GM21390 (cell line): Measurements from ENCODE around the gene CREM.
A peak's percentile ranks its signal among the peaks of the same experiment; 100 is the strongest.
"Not testable (repeated sequence)": the region's sequence is repeated elsewhere in the genome, so short reads cannot be mapped to it uniquely, and the experiment has no call there.

Experiments used
- ATAC-seq: cut with Tn5 transposase; IDR thresholded peaks from one replicate; pipeline ENCODE4 v1.9.1; 2021; ENCODE audit not compliant: unreplicated experiment

Gene CREM

DNA sequence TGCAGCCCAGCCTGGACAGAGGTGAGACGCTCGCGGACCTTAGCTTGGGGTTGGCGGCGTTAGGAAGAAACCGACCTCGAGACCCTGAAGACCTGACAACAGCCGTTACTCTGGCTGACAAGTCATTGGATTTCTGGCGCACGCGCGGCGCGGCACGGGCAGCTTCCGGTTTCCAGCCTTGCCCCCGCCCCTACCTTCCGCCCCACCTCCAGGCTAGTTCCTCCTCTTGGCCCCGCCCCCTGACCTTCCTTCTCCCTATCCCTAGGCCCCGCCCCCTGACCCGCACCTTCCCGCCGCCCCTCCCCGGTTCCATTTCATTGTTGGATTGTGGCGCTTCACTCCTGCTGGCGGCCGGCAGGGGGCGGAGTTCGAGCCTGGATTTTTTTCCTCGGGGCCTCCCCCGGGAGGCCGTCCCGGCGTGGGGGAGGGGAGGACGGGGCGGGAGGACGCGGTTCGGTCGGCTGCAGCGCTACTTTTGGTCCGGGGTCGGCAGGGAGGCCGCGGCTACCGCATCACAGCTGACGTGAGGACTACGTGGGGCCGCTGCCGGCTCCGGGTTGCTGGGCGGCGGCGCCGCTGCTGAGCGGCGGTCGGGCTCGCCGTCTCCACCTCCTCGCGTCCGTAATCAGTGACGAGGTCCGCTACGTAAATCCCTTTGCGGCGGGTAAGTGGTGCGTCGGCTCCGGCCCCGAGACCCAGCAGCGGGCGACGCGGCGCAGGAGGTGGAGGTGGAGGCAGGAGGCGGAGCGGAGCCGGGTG, at the start of gene CREM:
Gene CREM, plus strand, starts transcription at position 317 of the 759 bp plus-strand sequence. CDS start 10,990 bp downstream, outside the sequence.
- peak; percentile 74 for ATAC-seq

- no peak for ATAC-seq
Measured at GRCh38 chr10:35079265-35079664, 47.4 kb upstream of the CREM start.

DNA sequence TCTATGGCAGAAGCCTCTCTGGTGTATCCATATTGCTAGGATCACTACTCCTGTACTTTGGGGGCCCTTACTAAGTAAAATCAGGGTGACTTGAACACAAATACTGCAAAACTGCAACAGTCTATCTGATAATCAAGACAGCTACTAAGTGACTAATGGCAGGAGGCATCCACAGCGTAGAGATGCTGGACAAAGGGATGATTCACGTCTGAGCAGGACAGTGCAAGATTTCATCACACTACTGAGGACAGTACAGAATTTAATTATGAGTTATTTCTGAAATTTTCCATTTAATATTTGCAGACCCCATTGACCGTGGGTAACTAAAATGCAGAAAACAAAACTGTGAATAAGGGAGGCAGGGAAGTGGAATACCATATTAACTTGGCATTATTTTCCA, 46.9 kb upstream of the CREM start:
- ATAC-seq: no peak

DNA sequence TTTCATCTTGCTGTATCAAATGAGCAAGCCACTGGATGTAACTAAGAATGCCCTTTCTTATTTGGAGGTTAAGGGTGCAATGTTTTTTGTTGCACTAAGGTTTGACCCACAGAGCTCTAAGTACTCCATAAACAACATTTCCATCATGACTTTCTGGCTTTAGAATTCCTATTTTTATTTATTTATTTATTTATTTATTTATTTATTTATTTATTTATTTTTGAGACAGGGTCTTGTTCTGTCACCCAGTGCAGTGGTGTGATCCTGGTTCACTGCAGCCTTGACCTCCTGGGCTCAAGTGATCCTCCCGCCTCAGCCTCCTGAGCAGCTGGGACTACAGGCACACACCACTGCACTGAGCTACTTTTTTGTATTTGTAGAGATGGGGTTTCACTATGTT, 46.4 kb upstream of the CREM start:
- ATAC-seq: not testable (repeated sequence)

GRCh38 chr10:35083242-35083641, 43.4 kb upstream of the CREM start:
- ATAC-seq: no peak

- peak; percentile 37 for ATAC-seq
Measured at GRCh38 chr10:35089611-35090161, 37.0 kb upstream of the CREM start.

DNA sequence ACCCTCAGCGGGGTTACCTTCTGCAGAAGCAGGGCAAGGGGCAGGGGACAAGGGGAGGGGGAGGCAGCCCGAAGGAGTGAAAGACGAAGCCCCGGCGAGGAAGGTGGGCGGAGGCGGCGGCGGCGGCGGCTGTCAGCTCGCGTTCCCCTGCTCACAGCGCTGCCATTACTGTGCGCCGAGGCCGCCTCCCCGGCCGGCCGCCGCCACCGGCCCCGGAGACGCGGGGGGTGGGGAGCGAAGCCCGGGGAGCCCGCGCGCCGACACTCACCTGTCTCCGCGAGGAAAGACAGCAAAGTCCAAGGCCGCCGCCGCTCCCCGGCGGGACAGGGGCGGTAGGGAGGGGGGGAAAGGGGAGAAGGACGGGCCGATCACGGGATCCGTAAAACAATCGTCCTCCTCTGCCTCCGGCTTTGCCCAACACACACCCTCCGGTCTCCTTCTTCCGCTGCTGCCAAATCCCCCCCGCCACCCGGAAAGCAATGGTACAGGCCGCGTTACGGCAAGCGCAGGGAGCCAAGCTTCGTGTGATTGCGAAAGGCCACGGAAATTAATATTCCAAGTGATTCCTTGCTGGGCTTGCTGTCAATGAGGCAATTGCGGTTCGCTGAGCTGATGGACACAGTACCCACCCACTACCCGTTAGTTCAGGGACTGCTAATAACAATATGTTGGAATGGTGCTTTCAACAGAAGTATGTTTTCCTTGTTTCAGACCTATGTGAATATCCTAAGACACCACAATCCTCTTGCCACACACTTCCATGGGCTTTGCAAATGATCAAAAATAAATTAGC, 36.3 kb upstream of the CREM start, which contains the start of gene CUL2:
Gene CUL2, minus strand, starts transcription at position 180 of the 793 bp plus-strand sequence. CDS start 19,024 bp downstream, outside the sequence.
- ATAC-seq: peak; percentile 90

DNA sequence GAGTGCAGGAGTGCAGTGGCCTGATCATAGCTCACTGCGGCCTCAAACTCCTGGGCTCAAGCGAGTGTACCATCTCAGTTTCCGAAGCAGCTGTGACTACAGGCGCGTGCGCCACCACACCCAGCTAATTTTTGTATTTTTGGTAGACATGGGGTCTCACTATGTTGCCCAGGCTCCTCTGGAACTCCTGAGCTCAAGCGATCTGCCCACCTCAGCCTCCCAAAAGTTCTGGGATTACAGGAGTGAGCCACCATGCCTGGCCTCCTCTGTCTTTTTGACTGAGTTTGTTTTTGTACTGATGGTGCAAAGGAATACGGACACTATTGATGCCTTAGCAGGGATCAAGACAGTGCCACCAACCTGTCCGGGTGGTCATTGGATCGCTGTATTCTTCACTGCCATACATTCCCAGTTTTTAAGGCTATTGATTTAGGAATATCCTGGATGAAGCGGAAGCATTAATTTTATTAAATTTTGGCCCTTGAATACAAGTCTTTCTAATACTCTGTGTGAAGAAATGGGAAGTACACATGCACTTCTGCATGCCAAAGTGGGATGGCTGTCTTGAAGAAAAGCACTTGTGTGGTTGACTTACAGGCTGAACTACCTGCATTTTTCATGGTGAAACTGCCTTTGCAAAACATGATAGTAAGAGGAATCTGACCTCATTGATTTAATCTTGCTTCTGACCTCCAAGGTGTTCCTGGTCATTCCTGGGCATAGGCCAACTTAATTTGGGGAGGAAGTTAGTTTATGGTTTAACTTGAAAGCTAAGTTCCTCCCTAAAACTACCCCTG, 34.5 kb upstream of the CREM start:
- no peak for ATAC-seq

DNA sequence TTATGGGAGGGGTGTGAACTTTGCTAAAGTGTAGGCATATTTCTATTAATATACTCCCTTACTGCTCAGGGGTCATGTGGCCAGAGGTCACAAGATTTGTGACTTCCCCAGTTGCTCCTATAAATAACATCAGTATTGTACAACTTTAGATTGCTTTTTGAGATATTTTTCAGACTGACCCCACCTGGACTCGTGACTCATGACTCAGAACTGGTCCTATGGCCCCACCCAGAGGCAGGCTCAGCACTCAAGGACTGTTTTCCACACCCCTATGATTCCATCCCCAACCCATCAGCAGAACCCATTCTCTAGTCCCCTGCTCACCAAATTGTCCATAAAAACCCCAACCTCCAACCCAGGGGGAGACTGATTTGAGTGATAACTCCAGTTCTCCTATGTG, 33.8 kb upstream of the CREM start:
- ATAC-seq: no peak

GRCh38 chr10:35096312-35096711, 30.3 kb upstream of the CREM start:
- no peak for ATAC-seq

- ATAC-seq: no peak
Measured at GRCh38 chr10:35097510-35097909, 29.1 kb upstream of the CREM start.

- ATAC-seq: no peak
Measured at GRCh38 chr10:35103882-35104281, 22.8 kb upstream of the CREM start.

GRCh38 chr10:35112571-35112970, 14.1 kb upstream of the CREM start:
- no peak for ATAC-seq

DNA sequence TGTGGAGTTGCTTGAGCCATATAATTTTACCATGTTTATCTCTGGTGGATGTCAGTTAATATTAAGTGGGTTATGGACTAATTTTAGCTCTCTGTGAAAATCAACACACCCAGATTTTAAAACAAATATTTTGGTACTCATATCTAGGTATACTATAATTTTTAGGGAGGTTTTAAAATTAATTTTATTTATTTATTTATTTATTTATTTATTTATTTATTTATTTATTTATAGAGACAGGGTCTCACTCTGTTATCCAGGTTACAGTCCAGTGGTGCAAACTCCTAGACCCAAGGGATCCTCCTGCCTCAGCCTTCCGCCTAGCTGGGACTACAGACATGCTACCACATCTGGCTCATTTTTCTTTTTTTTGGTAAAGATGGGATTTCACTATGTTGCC, 7.3 kb upstream of the CREM start:
- no peak for ATAC-seq

GRCh38 chr10:35124540-35124939, 2.1 kb upstream of the CREM start:
- no peak for ATAC-seq

DNA sequence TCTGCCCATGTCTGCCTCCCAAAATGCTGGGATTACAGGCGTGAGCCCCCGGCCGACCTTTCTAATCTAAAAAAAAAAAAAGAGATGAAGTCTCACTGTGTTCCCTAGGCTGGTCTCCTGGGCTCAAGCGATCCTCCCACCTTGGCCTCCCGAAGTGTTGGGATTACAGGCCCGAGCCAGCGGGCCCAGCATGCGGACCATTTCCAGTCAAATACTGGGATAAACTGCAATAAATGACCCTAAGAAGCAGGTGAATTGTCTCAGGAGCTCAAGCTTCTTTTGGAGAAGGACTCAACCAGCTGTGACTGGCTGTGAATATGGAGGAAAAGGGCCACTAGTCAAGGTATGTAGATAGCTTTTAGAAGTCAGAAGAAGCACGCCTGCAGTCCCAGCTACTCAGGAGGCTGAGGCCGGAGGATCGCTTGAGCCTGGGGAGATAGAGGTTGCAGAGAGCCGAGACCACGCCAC, 550 bp upstream of the CREM start:
- ATAC-seq: no peak

GRCh38 chr10:35127289-35127891, 744 bp downstream of the CREM start:
- peak; percentile 11 for ATAC-seq

GRCh38 chr10:35129185-35129674, 2.6 kb downstream of the CREM start:
- ATAC-seq: no peak

GRCh38 chr10:35130663-35131062, 4.0 kb downstream of the CREM start:
- no peak for ATAC-seq

- no peak for ATAC-seq
Measured at GRCh38 chr10:35132727-35133126, 6.1 kb downstream of the CREM start.
